Pons (tissue), 1 donor: ENCODE data around the gene GALK2.
"Not testable (repeated sequence)": the region's sequence is repeated elsewhere in the genome, so short reads cannot be mapped to it uniquely, and the experiment has no call there.

ENCODE experiments used
- DNase-seq: peaks from one replicate; pipeline ENCODE4 v3.0.0-alpha.2; 2016; ENCODE audit warnings: low spot score

Gene GALK2

GRCh38 chr15:49223536-49224274 is 53.7 kb downstream of the GALK2 start:
- DNase-seq = no peak

- peak; percentile 39 for DNase-seq
Observed at GRCh38 chr15:49225572-49226281, 55.7 kb downstream of the GALK2 start.

- DNase-seq = no peak
Observed at GRCh38 chr15:49227602-49228001, 57.6 kb downstream of the GALK2 start.

- no peak for DNase-seq
Observed at GRCh38 chr15:49229922-49230321, 59.9 kb downstream of the GALK2 start.

GRCh38 chr15:49232236-49232806 is 62.3 kb downstream of the GALK2 start:
- no peak for DNase-seq

GRCh38 chr15:49235446-49236124 is 65.5 kb downstream of the GALK2 start:
- peak; percentile 96 for DNase-seq

- DNase-seq = no peak
Observed at GRCh38 chr15:49236869-49237268, 66.8 kb downstream of the GALK2 start.

GRCh38 chr15:49238342-49238741 is 68.3 kb downstream of the GALK2 start:
- DNase-seq = no peak

- no peak for DNase-seq
Observed at GRCh38 chr15:49239105-49239504, 69.1 kb downstream of the GALK2 start.

- peak; percentile 35 for DNase-seq
Observed at GRCh38 chr15:49242820-49243219, 72.8 kb downstream of the GALK2 start.

GRCh38 chr15:49247556-49248110 is 77.6 kb downstream of the GALK2 start:
- no peak for DNase-seq

- no peak for DNase-seq
Observed at GRCh38 chr15:49248291-49248690, 78.2 kb downstream of the GALK2 start.

- no peak for DNase-seq
Observed at GRCh38 chr15:49255966-49256759, 86.1 kb downstream of the GALK2 start.

- DNase-seq = not testable (repeated sequence)
Observed at GRCh38 chr15:49265117-49265516, 95.1 kb downstream of the GALK2 start.

- DNase-seq = no peak
Observed at GRCh38 chr15:49265911-49266310, 95.9 kb downstream of the GALK2 start.

- DNase-seq = no peak
Observed at GRCh38 chr15:49270541-49271421, 100.7 kb downstream of the GALK2 start.

GRCh38 chr15:49273734-49274318 is 103.8 kb downstream of the GALK2 start:
- no peak for DNase-seq

- no peak for DNase-seq
Observed at GRCh38 chr15:49278751-49279150, 108.7 kb downstream of the GALK2 start.

GRCh38 chr15:49279521-49280456 is 109.7 kb downstream of the GALK2 start:
- DNase-seq = no peak
